HepG2 (cell line): Measurements from ENCODE around the gene FMNL2. TPM values are rescaled to one million over a fixed set of nuclear protein-coding genes. Genes with fewer than 3 reads are reported as not detected.
A peak's percentile ranks its signal among the peaks of the same experiment; 100 is the strongest.

Experiments
- ATAC-seq: fragments of 200-7000 bp; cut with Tn5 transposase; 3 replicates; pipeline ENCODE4 v1.9.1; 2020; ENCODE audit warnings: mild to moderate bottlenecking, moderate library complexity
- BruUV-seq: library from RNA; stranded (reverse); fragments of 400-500 nt; replicated peaks from 2 replicates; lab custom pipeline; 2021; lab: Mats Ljungman, UMichigan
- CTCF ChIA-PET: fragments of 300-600 bp; formaldehyde crosslinking; extraction: SDS; loops from one replicate; lab custom pipeline; 2021; ENCODE audit warnings: low total read pairs, inconsistent platforms, low intra/inter-chr PET ratio; lab: Yijun Ruan, JAX
- POLR2A ChIA-PET: fragments of 350-600 bp; sonication (Branson Sonifier 250); formaldehyde crosslinking; loops from one replicate; lab custom pipeline; 2020; ENCODE audit warnings: antibody characterized with exemption, inconsistent platforms; lab: Yijun Ruan, JAX
- DNase-seq: peaks from one replicate; pipeline ENCODE4 v3.0.0-alpha.2; 2015; ENCODE audit warnings: low spot score
- FAIRE-seq: peaks from 3 replicates; lab custom pipeline; 2011; peaks lifted over from hg19 to GRCh38; lab: Jason Lieb, UNC
- H2AFZ ChIP-seq: one replicate; pipeline ENCODE4 v1.6.1; 2011; ENCODE audit warnings: low read length, inconsistent platforms
- H3K27ac ChIP-seq: fragments of 300-600 bp; 3 replicates; pipeline ENCODE4 v1.8.0; 2011; ENCODE audit warnings: mixed run types, mild to moderate bottlenecking, mixed read lengths, low read length, inconsistent platforms; ENCODE audit not compliant: insufficient read depth; ENCODE audit errors: extremely low read length
- H3K27me3 ChIP-seq, 2 experiments: fragments of 200-600 bp in 1 of 2; 2 replicates in 1 of 2; 3 replicates in 1 of 2; pipeline versions ENCODE4 v1.6.0 to v1.8.0; 2011; ENCODE audit warnings: low read length in 2 of 2, mild to moderate bottlenecking in 2 of 2, moderate library complexity in 2 of 2, inconsistent platforms in 1 of 2; ENCODE audit not compliant: insufficient read depth in 2 of 2, control insufficient read depth in 1 of 2
- H3K36me3 ChIP-seq, 2 experiments: fragments of 200-600 bp in 1 of 2; replicated peaks in 1 of 2; 2 replicates in 1 of 2; 3 replicates in 1 of 2; pipeline versions ENCODE4 v1.5.1 to v1.8.0; 2011; ENCODE audit warnings: low read length in 2 of 2, inconsistent platforms in 1 of 2; ENCODE audit not compliant: insufficient read depth in 2 of 2, control insufficient read depth in 1 of 2
- H3K4me1 ChIP-seq: 2 replicates; pipeline ENCODE4 v1.5.1; 2012; ENCODE audit warnings: low read length, inconsistent platforms; ENCODE audit not compliant: insufficient read depth
- H3K4me2 ChIP-seq: 2 replicates; pipeline ENCODE4 v1.6.0; 2011; ENCODE audit warnings: low read depth, low read length, inconsistent platforms
- H3K4me3 ChIP-seq, 3 experiments: fragments of 200-600 bp in 1 of 3; sonication (generic), shearing (Covaris generic) in 1 of 3; replicated peaks in 1 of 3; 2 replicates each; pipeline ENCODE4 v1.5.1; 2011 to 2016; ENCODE audit warnings: low read length in 3 of 3, inconsistent platforms in 2 of 3, low read depth in 2 of 3, mild to moderate bottlenecking in 2 of 3, control low read depth in 1 of 3, mixed read lengths in 1 of 3; ENCODE audit not compliant: insufficient read depth in 1 of 3
- H3K79me2 ChIP-seq: one replicate; pipeline ENCODE4 v1.6.1; 2011; ENCODE audit warnings: low read length, inconsistent platforms; ENCODE audit not compliant: insufficient read depth
- H3K9ac ChIP-seq: 2 replicates; pipeline ENCODE4 v1.6.0; 2011; ENCODE audit warnings: mild to moderate bottlenecking, low read depth, low read length, inconsistent platforms; ENCODE audit not compliant: insufficient read depth
- H3K9me3 ChIP-seq: 2 replicates; pipeline ENCODE4 v1.5.1; 2012; ENCODE audit warnings: mild to moderate bottlenecking, low read length
- H4K20me1 ChIP-seq: 2 replicates; pipeline ENCODE4 v1.6.0; 2011; ENCODE audit warnings: inconsistent platforms, mild to moderate bottlenecking, low read length, moderate library complexity; ENCODE audit not compliant: insufficient read depth
- BCL6 ChIP-seq: IDR thresholded peaks from 2 replicates; pipeline ENCODE4 v1.6.1; 2016; ENCODE audit warnings: missing genetic modification reagents, missing compliant biosample characterization
- CBX1 ChIP-seq: IDR thresholded peaks from one replicate; pipeline ENCODE4 v1.6.1; 2016; ENCODE audit warnings: antibody characterized with exemption, low read depth
- ELF3 ChIP-seq: IDR thresholded peaks from 2 replicates; pipeline ENCODE4 v1.6.1; 2016; ENCODE audit warnings: missing genetic modification reagents, missing compliant biosample characterization
- FOXA3 ChIP-seq: IDR thresholded peaks from 2 replicates; pipeline ENCODE4 v1.6.1; 2016; ENCODE audit warnings: missing genetic modification reagents, missing compliant biosample characterization
- FOXP1 ChIP-seq, 2 experiments: fragments of 450-650 bp in 1 of 2; IDR thresholded peaks; 2 replicates each; pipeline ENCODE4 v1.6.1; 2017 to 2018; ENCODE audit warnings: antibody characterized with exemption in 1 of 2
- GFI1 ChIP-seq: sonication (generic); formaldehyde crosslinking; IDR thresholded peaks from 2 replicates; pipeline ENCODE4 v1.5.0; 2020; ENCODE audit warnings: missing genetic modification reagents, mild to moderate bottlenecking, borderline replicate concordance
- HMG20A ChIP-seq: IDR thresholded peaks from 2 replicates; pipeline ENCODE4 v1.6.1; 2016; ENCODE audit warnings: borderline replicate concordance
- HNRNPLL ChIP-seq: fragments of 200-400 bp; formaldehyde crosslinking; IDR thresholded peaks from 2 replicates; pipeline ENCODE4 v1.6.1; 2017; ENCODE audit warnings: mild to moderate bottlenecking, low read depth, low read length; ENCODE audit not compliant: poor library complexity, severe bottlenecking
- MLLT10 ChIP-seq: sonication (generic); formaldehyde crosslinking; IDR thresholded peaks from 2 replicates; pipeline ENCODE4 v1.4.0; 2020; ENCODE audit warnings: missing genetic modification reagents
- MXI1 ChIP-seq: IDR thresholded peaks from 3 replicates; pipeline ENCODE4 v1.6.1; 2012; ENCODE audit warnings: low read depth, low read length, inconsistent platforms, borderline replicate concordance
- PHB2 ChIP-seq: fragments of 450-650 bp; IDR thresholded peaks from 2 replicates; pipeline ENCODE4 v1.6.1; 2018; ENCODE audit not compliant: partially characterized antibody
- POGZ ChIP-seq: sonication (generic); formaldehyde crosslinking; IDR thresholded peaks from 2 replicates; pipeline ENCODE4 v1.4.0; 2020; ENCODE audit warnings: mild to moderate bottlenecking, missing genetic modification reagents
- PPARG ChIP-seq: conservative IDR thresholded peaks from 2 replicates; pipeline ENCODE4 v1.6.1; 2016; ENCODE audit warnings: missing biosample characterization, missing genetic modification reagents
- PRMT3 ChIP-seq: sonication (generic); formaldehyde crosslinking; IDR thresholded peaks from 2 replicates; pipeline ENCODE4 v1.8.1; 2022; ENCODE audit warnings: low read depth, mild to moderate bottlenecking, moderate library complexity, missing genetic modification reagents, borderline replicate concordance
- RARA ChIP-seq: IDR thresholded peaks from 2 replicates; pipeline ENCODE4 v1.6.1; 2016; ENCODE audit warnings: missing genetic modification reagents, missing compliant biosample characterization
- SSRP1 ChIP-seq: IDR thresholded peaks from 2 replicates; pipeline ENCODE4 v1.6.1; 2016; ENCODE audit warnings: control low read depth
- TEAD3 ChIP-seq: optimal IDR thresholded peaks from 2 replicates; pipeline ENCODE3; 2016; ENCODE audit warnings: borderline replicate concordance
- ZNF296 ChIP-seq: sonication (generic); formaldehyde crosslinking; conservative IDR thresholded peaks from 2 replicates; pipeline ENCODE4 v1.5.0; 2020; ENCODE audit warnings: mild to moderate bottlenecking, missing genetic modification reagents
- ZNF570 ChIP-seq: sonication (generic); formaldehyde crosslinking; IDR thresholded peaks from 2 replicates; pipeline ENCODE4 v1.4.0; 2020; ENCODE audit warnings: mild to moderate bottlenecking, missing genetic modification reagents, borderline replicate concordance
- whole genome bisulfite sequencing: methylation state at CpG from one replicate; pipeline ENCODE4 v1.1.6; 2017; ENCODE audit warnings: low lambda C conversion rate; 5-methylcytosine and 5-hydroxymethylcytosine counted together
- in situ Hi-C: cut with HindIII; loops from 2 replicates; pipeline ENCODE4 v1.10.0; 2017; ENCODE audit warnings: low pct_unique_long_range_greater_than_20kb; ENCODE audit not compliant: extremely low pct_ligation_motif_present
- intact Hi-C: fragments of 100-400 bp; cut with micrococcal nuclease; formaldehyde crosslinking; loops from one replicate; pipeline ENCODE4 v1.10.0; 2022; ENCODE audit not compliant: unreplicated experiment
- polyA plus RNA-seq, 8 experiments: library from polyadenylated mRNA; depleted of rRNA in 3 of 8; stranded (reverse) in 7 of 8; unstranded in 1 of 8; fragments of >200 nt; fragmentation: Illumina TruSeq in 4 of 8; extraction: Trizol in 4 of 8; gene quantifications; 2 replicates each; pipeline versions ENCODE4 v1.2.1 to v1.2.3, GENCODE V29; 2011 to 2016; ENCODE audit warnings: low read depth in 4 of 8, missing spikeins in 1 of 8, mixed read lengths in 1 of 8; ENCODE audit not compliant: insufficient read depth in 1 of 8
- total RNA-seq, 5 experiments: library from RNA; depleted of rRNA; stranded (reverse); fragments of >200 nt; fragmentation: Illumina TruSeq; extraction: Trizol; gene quantifications; 2 replicates each; pipeline ENCODE4 v1.2.3, GENCODE V29; 2016; ENCODE audit warnings: low read depth in 1 of 5
- TF ChIP-seq, protein P1 (sequence below): sonication (generic); formaldehyde crosslinking; IDR thresholded peaks from 2 replicates; pipeline ENCODE4 v1.5.0; 2020; ENCODE audit warnings: missing genetic modification reagents
- TF ChIP-seq, protein P2 (sequence below): sonication (generic); formaldehyde crosslinking; IDR thresholded peaks from 2 replicates; pipeline ENCODE4 v1.9.0; 2021; ENCODE audit warnings: missing genetic modification reagents, mild to moderate bottlenecking, borderline replicate concordance
- TF ChIP-seq, protein P3 (sequence below): sonication (generic); formaldehyde crosslinking; conservative IDR thresholded peaks from 2 replicates; pipeline ENCODE4 v1.5.0; 2020; ENCODE audit warnings: missing genetic modification reagents
- TF ChIP-seq, protein P4 (sequence below): sonication (generic); formaldehyde crosslinking; IDR thresholded peaks from 2 replicates; pipeline ENCODE4 v1.4.0; 2020; ENCODE audit warnings: missing genetic modification reagents

Gene FMNL2
- total and polyA plus RNA-seq, 2 of the 13 experiments (the other 11 are each of a cell fraction or from before 2014, with no cell fraction given) = 66.5 to 67.7 TPM

DNA sequence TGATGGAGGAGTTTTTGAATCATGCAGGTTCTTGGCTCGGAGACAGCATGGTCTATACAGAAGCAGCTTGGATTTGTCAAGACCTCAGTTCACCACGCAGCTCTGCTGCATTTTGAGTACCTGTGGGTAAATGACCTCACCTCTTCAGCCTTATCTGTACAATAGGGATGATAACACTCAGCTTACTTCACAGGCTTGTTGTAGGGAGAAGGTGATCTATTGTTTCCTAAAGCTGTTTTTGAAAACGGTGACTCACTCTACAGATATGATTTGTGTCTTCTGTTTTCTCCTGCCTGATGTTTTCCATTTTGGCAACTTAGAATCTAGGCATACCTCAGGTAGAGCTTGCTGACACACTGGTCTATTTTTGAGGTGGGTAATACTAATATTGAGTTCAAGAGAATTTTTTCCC, 80.3 kb downstream of the FMNL2 start:
- Histone ChIP-seq H2AFZ (no peak overlapping the region), H3K9ac (no peak overlapping the region), H3K27ac (peak overlapping the region; percentile 11), H3K4me3 (no peak overlapping the region), H3K4me1 (peaks cover 71% of the 10 kb centered on the region), H4K20me1 (no peaks in the 10 kb centered on the region), H3K79me2 (peaks cover 99% of the 10 kb centered on the region), H3K9me3 (no peaks in the 10 kb centered on the region), H3K27me3 (no peaks in the 10 kb centered on the region), H3K36me3 (peaks cover 6 to 8% of the 10 kb centered on the region in 2 experiments; a peak in 4 of 5 replicates), H3K4me2 (no peak overlapping the region)
- BruUV-seq = no TSS peak
- FAIRE-seq (no peak), DNase-seq (peak; percentile 79), ATAC-seq (peak; percentile 53)
- intact Hi-C loops (loop anchor here (10.0 kb wide), 1 partner anchor 240 kb away; the partner anchor contains the start of gene STAM2), in situ Hi-C loops (no loop called here)
- CTCF ChIA-PET = no interaction called here
- WGBS = 64% methylated on average over 3 of the region's 3 CpGs
- POLR2A ChIA-PET = interaction anchor here (0.7 to 2.4 kb wide), 3 partner anchors 10 to 78 kb away, joined by 3 to 9 read pairs (median 6); no protein-coding TSS in a partner anchor
- TF ChIP-seq ZNF570 (CRISPR knock-in tag) (no peak), TEAD3 (peak; percentile 17), ELF3 (0 out of 2 replicates have a peak, but pooled peaks have one; percentile 22), SSRP1 (CRISPR knock-in tag) (peak; percentile 91; the same call in 1 of the 2 replicates), BCL6 (CRISPR knock-in tag) (0 out of 2 replicates have a peak, but pooled peaks have one; percentile 23), CBX1 (no peak), FOXP1 (IDR thresholded peaks at IDR 0.05) (no peak), FOXP1 (CRISPR knock-in tag; IDR thresholded peaks at IDR 0.05) (peak; percentile 74), MLLT10 (CRISPR knock-in tag) (no peak), POGZ (CRISPR knock-in tag) (peak; percentile 33; the same call in 1 of the 2 replicates), PHB2 (no peak), PPARG (peak; percentile 64; the same call in 1 of the 2 replicates), ZNF296 (CRISPR knock-in tag) (no peak), HNRNPLL (no peak), HMG20A (CRISPR knock-in tag) (peak; percentile 60; the same call in 1 of the 2 replicates), RARA (CRISPR knock-in tag) (peak; percentile 50; the same call in 1 of the 2 replicates), GFI1 (CRISPR knock-in tag) (0 out of 2 replicates have a peak, but pooled peaks have one; percentile 35), FOXA3 (CRISPR knock-in tag) (peak; percentile 42), MXI1 (no peak), PRMT3 (CRISPR knock-in tag) (no peak)
- TF ChIP-seq, protein P1, sequence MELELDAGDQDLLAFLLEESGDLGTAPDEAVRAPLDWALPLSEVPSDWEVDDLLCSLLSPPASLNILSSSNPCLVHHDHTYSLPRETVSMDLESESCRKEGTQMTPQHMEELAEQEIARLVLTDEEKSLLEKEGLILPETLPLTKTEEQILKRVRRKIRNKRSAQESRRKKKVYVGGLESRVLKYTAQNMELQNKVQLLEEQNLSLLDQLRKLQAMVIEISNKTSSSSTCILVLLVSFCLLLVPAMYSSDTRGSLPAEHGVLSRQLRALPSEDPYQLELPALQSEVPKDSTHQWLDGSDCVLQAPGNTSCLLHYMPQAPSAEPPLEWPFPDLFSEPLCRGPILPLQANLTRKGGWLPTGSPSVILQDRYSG = no peak
- TF ChIP-seq, protein P2, sequence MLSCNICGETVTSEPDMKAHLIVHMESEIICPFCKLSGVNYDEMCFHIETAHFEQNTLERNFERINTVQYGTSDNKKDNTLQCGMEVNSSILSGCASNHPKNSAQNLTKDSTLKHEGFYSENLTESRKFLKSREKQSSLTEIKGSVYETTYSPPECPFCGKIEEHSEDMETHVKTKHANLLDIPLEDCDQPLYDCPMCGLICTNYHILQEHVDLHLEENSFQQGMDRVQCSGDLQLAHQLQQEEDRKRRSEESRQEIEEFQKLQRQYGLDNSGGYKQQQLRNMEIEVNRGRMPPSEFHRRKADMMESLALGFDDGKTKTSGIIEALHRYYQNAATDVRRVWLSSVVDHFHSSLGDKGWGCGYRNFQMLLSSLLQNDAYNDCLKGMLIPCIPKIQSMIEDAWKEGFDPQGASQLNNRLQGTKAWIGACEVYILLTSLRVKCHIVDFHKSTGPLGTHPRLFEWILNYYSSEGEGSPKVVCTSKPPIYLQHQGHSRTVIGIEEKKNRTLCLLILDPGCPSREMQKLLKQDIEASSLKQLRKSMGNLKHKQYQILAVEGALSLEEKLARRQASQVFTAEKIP = no peak
- TF ChIP-seq, protein P3, sequence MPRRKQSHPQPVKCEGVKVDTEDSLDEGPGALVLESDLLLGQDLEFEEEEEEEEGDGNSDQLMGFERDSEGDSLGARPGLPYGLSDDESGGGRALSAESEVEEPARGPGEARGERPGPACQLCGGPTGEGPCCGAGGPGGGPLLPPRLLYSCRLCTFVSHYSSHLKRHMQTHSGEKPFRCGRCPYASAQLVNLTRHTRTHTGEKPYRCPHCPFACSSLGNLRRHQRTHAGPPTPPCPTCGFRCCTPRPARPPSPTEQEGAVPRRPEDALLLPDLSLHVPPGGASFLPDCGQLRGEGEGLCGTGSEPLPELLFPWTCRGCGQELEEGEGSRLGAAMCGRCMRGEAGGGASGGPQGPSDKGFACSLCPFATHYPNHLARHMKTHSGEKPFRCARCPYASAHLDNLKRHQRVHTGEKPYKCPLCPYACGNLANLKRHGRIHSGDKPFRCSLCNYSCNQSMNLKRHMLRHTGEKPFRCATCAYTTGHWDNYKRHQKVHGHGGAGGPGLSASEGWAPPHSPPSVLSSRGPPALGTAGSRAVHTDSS (CRISPR knock-in tag) = no peak
- TF ChIP-seq, protein P4, sequence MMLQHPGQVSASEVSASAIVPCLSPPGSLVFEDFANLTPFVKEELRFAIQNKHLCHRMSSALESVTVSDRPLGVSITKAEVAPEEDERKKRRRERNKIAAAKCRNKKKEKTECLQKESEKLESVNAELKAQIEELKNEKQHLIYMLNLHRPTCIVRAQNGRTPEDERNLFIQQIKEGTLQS (CRISPR knock-in tag) = peak; percentile 73
